Stimulated activated naive CD4-positive, alpha-beta T cell (primary cell): Measurements from ENCODE around the gene PNO1.
A peak's percentile ranks its signal among the peaks of the same experiment; 100 is the strongest.
"Not testable (repeated sequence)": the region's sequence is repeated elsewhere in the genome, so short reads cannot be mapped to it uniquely, and the experiment has no call there.

Experiments
- DNase-seq, 6 experiments: peaks; one replicate each; lab custom pipeline; 2025; lab: John Stamatoyannopoulos, UW

PNO1 gene

GRCh38 chr2:68157402-68158133, at the start of gene PNO1:
TSS of gene PNO1 (plus strand) at chr2:68157888. CDS start at chr2:68157935, 47 bp downstream.
- DNase-seq = peak; percentile 94 to 98 (median 96)

GRCh38 chr2:68108120-68108519, 49.6 kb upstream of the PNO1 start:
- no peak for DNase-seq

DNA sequence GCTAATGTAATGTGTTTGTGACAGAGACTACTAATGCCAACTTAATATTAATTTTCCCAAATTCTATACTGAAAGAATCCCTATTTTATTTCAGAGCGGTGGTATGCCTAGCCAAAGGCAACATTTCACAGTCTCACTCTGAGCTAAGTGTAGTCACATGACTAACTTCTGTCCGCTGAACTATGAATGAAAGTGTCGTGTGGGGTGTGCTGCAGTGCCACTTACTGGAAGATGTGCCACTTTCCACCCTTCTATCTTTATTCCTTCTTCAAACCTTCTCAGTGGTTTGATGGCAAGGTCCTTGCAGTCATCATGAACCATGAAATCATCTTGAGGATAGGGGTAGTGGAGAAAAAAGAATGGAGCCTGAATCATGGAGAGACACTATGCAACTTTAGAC, 47.6 kb upstream of the PNO1 start:
- no peak for DNase-seq

DNA sequence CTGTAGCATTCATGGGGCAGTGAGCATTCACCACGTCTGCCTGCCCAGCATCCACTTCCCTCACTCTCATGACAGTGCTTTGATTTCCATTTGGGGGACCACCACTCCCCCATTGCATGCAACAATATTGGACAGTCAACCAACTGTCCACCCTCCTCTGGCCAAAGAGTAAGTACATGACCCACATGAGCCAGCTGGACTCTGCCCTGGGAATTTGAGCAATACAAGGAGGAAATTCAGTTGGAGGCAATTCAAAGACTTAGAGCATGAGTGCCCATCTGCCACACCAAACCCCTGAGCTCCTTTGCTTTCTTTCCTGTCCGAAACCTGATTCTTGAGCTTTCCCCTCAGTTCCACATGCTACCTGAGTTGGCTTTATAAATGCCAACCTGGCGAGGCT, 41.7 kb upstream of the PNO1 start:
- DNase-seq = no peak

- not testable (repeated sequence) for DNase-seq
Measured at GRCh38 chr2:68117922-68118321, 39.8 kb upstream of the PNO1 start.

GRCh38 chr2:68118816-68119215, 38.9 kb upstream of the PNO1 start:
- DNase-seq = no peak

DNA sequence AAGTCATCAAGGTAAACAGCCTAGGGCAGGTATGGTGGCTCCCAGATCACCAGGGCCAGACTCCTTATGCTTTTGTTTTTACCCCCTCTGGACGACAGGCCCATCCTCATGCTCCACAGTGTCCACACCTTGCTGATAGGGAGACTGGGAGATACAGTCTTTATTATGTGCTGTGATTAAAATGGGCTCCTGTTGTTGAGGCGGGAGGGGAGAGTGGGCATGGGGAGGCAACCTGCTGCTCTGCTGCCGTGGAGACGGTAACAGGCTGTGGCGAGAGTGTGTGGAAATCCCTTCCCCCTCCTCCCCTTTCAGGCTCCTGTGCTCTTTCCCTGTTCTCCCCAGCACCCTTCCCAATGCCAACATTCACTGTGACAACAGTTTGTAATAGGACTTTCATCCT, 38.2 kb upstream of the PNO1 start:
- no peak for DNase-seq

DNA sequence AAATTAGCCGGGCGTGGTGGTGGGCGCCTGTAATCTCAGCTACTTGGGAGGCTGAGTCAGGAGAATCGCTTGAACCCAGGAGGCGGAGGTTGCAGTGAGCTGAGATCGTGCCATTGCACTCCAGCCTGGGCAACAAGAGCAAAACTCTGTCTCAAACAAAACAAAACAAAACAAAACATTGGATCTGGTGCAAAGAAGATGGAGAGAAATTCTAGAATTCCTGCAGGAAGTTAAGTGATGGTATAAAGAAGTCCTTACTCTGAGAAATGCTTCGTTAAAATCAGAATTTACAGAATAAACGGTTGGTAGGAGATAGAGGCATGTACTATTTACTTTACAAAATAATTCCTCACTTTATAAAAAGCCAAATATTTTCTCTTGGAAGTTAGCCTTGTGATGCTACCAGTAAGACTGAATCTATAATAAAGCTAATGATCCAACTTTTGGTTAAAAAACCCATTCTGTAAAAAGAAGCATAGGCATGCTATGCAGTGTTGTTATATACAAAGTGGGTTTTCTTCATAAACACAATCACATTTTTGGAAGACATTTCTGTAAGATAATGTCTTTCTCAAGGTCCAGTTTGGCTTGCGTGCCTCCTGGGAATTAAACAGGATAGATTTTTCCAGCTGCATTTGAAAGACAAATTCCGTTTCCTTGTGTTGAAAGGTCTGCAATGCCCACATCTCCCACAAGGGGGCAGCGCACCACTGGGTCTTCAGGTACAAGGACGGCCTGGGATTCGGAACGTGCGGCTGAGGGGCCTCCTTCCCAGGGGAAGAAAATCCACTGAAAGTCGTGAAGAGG, 35.6 kb upstream of the PNO1 start:
- peak; percentile 31 to 77 (median 62) for DNase-seq

DNA sequence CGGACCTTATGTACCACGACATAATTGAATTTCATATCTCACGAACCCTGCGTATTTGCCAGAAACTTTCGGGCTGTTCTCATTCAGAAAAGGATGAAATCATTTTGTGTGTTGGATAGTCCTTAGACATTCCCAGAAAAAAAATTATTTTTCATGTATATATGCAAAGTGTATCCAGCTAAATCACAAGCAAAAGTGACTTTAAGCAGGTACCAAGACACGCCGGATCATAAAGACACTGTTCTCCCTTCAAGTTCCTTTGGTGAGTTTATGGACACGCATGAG, 35.1 kb upstream of the PNO1 start:
- no peak for DNase-seq

DNA sequence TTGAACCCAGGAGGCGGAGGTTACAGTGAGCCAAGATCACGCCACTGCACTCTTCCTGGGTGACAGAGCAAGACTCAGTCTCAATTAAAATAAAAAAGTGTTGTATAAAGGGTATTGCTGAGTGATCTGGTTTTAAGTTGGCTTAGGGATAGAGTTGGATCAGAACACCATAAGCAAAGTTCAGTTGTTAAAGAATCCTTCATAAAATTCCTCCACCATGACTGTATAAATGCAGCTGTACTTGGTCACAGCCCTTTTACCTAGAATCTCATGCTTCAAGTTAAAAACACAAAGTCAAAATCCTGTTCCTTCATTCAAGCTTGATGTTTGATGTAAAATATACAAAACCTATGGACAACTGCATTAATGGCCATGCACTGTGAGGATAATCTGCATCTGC, 33.4 kb upstream of the PNO1 start:
- DNase-seq = no peak

- DNase-seq = no peak
Measured at GRCh38 chr2:68125821-68126220, 31.9 kb upstream of the PNO1 start.

DNA sequence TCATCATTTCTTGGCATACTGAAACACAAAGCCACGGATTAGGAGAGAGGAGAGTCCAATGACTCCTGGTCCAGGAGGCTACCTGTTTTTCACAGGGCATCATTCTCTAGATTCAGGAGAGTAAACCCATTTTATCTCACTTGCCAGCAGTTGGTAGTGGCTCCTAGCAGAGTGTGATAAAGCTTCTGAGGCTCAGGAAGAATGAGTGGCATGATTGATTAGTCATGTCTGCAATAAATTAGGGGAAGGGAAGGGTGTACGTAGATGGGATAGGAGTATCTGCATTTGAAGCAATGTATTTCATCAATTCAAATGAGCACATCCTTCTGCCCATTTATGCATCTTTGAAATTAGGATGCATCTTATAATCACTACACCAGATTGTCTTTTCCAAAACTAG, 31.1 kb upstream of the PNO1 start:
- DNase-seq = no peak

GRCh38 chr2:68127358-68128242, 30.1 kb upstream of the PNO1 start:
- no peak for DNase-seq

DNA sequence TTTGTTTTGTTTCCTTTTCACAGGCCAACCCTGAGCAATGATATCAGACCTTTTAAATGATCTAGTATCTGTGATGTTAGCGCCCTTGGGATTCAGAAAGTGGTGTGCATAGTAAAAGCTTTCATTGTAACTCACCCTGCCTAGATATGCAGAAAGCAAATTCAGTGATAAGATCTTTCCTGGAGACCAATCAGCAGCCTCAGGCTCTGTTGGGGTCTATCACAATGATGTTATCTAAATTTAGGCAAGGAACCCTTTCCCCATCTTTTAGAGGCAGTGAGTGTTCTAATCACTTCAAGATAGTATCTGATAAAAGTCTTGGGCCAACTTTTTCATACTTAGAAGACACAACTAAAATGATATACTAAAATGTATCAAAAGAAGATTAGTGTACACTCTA, 23.6 kb upstream of the PNO1 start:
- no peak for DNase-seq

DNA sequence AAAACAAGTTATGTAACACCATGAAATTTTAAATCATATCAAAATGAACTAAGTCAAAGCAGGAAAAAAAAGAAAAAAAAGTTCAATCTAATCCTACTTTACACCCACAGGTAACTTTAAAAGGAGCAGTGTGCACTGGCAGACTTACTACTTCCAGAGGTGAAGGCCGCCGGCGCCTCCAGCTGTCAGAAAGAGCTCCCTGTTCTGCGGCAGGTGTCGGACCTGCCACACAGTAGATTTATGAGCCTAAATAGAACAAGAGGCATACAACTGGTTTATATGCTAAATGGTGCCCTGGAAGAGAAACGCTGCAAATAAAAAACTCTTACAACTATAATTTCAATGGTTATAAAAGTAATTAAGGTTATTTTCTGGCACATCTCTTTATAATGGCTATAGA, 23.1 kb upstream of the PNO1 start:
- no peak for DNase-seq

DNA sequence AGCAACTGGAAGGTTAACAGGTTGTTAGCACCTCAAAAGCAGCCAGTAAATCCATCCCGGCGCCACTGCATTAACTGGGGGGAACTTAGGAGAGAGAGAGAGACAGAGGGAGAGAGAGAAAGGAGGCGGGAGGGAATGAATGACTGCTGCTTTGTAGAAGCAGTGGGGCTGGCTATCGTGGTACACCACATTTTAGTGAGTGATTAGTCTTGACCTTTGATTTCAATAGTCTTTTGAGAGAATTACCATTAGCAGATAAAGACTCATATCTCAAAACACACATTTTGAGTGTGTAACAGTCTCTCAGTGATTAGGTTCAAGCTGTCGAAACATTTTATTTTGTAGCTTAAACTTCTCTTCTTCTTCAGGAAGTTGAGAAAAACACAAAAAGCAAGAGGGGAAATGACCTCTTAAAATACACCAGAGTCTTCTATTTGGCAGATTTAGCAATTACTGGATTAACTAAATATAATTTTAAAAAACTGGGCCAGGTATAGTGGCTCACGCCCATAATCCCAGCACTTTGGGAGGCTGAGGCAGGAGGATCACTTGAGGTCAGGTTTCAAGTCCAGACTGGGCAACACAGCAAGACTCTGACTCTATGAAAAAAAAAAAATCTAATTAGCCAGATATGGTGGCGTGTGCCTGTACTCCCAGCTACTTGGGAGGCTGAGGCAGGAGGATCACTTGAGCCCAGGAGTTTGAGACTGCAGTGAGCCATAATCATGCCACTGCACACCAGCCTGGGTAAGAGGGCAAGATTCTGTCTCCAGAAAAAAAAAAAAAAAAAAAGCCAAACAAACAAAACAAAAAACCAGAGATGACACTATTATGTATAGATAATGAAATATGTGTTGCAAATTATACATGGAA, 22.0 kb upstream of the PNO1 start:
- no peak for DNase-seq

DNA sequence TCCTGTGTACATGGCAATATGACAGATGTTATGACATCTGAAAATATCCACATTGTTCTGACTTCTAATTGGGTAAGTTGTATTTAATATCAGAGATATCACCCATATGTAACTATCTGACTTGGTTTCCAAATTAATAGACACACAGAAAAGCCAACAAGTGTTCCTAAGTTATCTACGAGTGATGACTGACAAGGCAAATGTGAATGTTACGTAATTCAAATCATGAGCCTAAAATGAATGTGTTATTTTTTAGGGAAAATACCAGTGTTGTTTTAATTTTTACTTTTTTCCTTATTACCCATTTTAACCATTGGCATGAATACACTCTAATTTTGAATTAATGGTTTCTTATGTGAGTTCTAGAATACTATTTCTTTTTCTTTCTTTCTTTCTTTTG, 15.8 kb upstream of the PNO1 start:
- DNase-seq = no peak

GRCh38 chr2:68151037-68151436, 6.7 kb upstream of the PNO1 start:
- DNase-seq = no peak

DNA sequence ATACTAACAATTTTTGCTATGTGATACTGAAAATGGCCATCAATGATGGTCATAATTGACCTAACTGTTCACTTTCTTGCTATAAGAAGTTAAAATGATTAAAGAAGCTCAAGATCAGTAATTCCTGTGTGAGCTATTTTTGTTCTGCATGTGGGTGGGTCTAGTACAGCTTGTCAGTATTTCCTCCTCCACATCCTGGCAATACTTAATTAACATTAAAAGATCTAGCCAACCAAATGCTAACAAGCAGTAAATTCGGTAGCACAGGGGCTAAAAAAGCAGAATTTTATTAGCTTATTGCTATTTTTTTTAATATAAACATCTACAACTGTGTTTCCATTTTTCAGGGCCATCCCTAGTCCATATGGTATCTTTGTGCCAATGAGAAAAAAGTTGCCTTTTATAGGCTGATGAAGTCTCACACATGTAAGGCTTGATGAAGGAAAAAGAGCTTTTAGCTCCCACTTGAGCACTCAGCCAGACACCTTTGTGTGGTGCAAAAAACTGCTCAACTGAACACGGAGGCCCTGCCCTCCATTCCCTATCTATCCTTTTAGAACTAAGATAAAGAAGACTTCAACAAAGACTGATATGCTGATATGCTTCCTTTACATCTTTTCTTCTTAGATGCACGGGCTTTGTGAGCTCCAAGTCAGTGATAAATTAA, 4.9 kb upstream of the PNO1 start:
- peak in 1 of 6 experiments; percentile 12 for DNase-seq

DNA sequence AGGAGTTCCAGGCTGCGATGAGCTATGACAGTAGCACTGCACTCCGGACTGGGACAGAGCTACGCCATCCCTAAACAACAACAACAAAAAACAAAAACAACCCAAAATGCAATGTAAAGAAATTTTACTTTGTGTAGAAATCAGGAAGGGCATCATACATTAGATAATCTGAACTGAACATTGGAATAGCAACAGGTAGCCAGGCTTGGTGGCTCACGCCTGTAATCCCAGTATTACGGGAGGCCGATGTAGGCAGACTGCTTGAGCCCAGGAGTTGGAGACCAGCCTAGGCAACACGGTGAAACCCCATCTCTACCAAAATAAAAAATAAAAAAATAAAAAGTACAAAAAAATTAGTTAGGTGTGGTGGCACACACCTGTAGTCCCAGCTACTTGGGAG, 2.1 kb upstream of the PNO1 start:
- DNase-seq = no peak

- DNase-seq = no peak
Measured at GRCh38 chr2:68156419-68156818, 1.3 kb upstream of the PNO1 start.
